ENCODE data around the gene FN3KRP.

Gene FN3KRP, protein sequence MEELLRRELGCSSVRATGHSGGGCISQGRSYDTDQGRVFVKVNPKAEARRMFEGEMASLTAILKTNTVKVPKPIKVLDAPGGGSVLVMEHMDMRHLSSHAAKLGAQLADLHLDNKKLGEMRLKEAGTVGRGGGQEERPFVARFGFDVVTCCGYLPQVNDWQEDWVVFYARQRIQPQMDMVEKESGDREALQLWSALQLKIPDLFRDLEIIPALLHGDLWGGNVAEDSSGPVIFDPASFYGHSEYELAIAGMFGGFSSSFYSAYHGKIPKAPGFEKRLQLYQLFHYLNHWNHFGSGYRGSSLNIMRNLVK

DNA sequence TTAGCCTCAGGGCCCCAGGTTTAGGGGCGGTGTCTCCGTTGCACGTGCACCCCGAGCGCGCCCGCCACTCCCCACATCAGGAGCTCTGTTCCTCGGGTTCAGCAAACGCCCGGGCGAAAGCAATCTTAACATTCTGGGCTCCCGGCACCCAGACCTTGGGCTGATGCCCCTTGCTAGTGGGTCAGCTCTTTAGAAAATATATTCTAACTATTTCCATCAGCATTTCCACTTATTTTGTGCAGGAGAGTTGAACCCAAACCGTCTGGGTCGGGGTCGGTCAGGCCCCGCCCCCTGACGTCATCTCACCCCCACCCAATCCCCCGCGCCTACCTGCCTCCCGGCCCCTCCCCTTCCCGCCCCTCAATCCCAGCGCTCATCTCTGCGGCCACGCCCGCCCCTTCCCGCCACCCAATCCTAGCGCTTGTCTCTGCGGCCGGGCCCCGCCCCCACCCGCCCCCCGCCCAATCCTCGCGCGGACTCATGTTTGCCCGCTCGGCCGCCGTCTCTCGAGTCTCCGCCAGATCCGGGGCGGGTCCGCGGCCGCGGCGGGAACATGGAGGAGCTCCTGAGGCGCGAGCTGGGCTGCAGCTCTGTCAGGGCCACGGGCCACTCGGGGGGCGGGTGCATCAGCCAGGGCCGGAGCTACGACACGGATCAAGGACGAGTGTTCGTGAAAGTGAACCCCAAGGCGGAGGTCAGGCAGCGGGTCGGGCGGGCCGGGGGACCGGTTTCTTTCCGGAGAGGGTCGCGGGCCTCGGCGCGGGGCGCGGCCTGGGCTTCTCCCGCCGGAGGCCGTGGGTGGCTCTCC lies at the start of gene FN3KRP:
FN3KRP (plus strand) TSS at position 504 of the 808 bp plus-strand sequence; CDS start at position 554, 50 bp downstream.
- ATAC-seq (ENCODE audit: low read depth) = peak; percentile 93
- peak within 1 kb of the TSS; percentile 84 for H3K27ac Mint-ChIP-seq
- H3K27me3 Mint-ChIP-seq = peaks cover 6% of the 10 kb centered on the region
- peak; percentile 70 to 80 for DNase-seq (ENCODE audit: low spot score in 2 of 2)
- H3K4me3 Mint-ChIP-seq = peak within 1 kb of the TSS; percentile 91
- peaks cover 9% of the 10 kb centered on the region for H3K36me3 Mint-ChIP-seq
- H3K9me3 Mint-ChIP-seq = no peaks in the 10 kb centered on the region
- peaks cover 12% of the 10 kb centered on the region for H3K4me1 Mint-ChIP-seq

DNA sequence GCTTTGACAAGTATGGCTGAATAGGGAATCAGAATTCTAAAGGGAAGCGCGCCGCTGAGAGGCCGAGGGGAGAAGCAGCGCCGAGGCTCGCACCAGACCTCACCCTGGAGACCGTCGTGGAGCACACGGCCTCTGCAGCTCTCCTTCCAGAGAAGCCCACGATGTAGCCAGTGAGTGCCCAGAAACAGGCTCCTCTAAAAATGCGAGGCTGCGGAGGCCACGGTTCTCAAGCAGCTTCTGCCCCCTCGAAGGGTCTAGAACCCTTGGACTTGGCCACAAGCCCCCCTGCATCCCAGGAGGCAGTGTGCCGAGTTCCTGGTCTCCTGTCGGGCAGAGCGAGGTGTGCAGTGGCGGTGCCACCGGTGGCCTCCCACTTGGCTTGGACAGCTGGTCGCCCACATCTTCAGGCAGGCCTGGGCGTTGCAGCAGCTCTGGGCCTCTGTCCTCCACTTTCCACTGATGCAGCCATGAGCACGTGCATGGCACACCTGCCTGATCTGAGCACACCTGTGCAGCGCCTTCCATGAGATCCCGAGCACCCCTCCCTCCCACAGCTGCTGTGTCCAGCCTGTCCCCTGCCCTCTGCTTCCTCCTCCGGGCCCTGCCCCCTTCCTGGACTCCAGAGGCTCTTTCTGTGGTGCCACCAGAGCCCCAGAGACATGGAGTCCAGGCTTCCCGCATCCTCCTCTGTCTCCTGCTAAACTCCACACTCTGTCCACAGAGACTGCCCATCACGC lies 49.4 kb upstream of the FN3KRP start:
- ATAC-seq (ENCODE audit: low read depth) (no peak), DNase-seq (ENCODE audit: low spot score in 2 of 2) (no peak)
- H3K36me3 Mint-ChIP-seq = peaks cover 3% of the 10 kb centered on the region
- no peaks in the 10 kb centered on the region for H3K27me3 Mint-ChIP-seq
- H3K9me3 Mint-ChIP-seq = no peaks in the 10 kb centered on the region
- H3K27ac Mint-ChIP-seq = no peak overlapping the region
- H3K4me1 Mint-ChIP-seq = peaks cover 8% of the 10 kb centered on the region
- no peak overlapping the region for H3K4me3 Mint-ChIP-seq

DNA sequence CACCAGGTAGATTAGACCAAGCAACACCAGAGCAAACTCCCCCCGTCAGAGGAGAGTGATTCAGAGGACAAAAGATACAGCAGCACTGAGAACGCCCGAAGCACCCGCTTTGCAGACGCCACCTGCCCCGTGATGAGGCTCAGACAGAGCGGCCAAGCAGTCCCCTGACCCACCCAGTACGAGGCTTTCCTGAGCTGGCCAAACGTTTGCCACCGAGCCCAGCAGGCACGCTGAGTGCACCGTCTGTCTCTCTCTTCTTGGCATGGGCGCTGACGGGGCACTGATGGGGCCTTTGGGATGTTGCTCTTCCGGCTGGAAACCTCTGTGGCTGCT lies 48.9 kb upstream of the FN3KRP start:
- no peak for DNase-seq (ENCODE audit: low spot score in 2 of 2)
- no peak for ATAC-seq (ENCODE audit: low read depth)
- Mint-ChIP-seq H3K4me3 (no peak overlapping the region), H3K36me3 (peaks cover 3% of the 10 kb centered on the region), H3K27me3 (no peaks in the 10 kb centered on the region), H3K27ac (no peak overlapping the region), H3K4me1 (peaks cover 8% of the 10 kb centered on the region), H3K9me3 (no peaks in the 10 kb centered on the region)

DNA sequence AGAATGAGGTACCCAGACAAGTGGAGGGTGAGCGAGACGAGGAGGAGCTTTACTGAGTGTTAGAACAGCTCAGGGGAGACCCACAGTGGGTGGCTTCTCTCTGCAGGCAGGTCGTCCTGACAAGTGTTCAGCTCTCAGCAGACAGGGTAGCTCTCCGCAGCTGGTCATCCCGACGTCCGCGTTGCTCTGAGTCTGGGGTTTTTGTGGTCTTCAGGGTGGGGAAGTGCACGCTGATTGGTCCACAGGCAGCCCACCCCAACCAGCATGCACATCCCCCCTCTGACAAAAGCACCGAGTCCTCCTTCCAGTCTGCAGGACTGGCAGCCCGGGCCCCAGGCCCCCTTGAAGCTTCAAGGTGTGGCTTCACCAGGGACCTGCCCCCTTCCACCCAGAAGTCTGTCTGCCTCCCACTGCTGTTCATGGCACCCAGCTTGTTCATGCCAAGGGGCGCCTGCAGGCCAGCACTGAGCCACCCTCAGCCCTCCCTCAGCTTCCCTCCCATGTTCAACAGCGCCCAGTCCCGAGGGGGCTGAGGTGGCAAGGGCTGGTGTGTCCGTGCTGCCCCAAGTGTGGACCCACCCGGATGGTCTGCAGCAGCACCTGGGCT lies 48.4 kb upstream of the FN3KRP start:
- H3K27ac Mint-ChIP-seq = no peak overlapping the region
- H3K4me1 Mint-ChIP-seq = peaks cover 8% of the 10 kb centered on the region
- DNase-seq (ENCODE audit: low spot score in 2 of 2) (no peak), ATAC-seq (ENCODE audit: low read depth) (no peak)
- H3K27me3 Mint-ChIP-seq = no peaks in the 10 kb centered on the region
- H3K4me3 Mint-ChIP-seq = no peak overlapping the region
- no peaks in the 10 kb centered on the region for H3K9me3 Mint-ChIP-seq
- H3K36me3 Mint-ChIP-seq = peaks cover 3% of the 10 kb centered on the region

DNA sequence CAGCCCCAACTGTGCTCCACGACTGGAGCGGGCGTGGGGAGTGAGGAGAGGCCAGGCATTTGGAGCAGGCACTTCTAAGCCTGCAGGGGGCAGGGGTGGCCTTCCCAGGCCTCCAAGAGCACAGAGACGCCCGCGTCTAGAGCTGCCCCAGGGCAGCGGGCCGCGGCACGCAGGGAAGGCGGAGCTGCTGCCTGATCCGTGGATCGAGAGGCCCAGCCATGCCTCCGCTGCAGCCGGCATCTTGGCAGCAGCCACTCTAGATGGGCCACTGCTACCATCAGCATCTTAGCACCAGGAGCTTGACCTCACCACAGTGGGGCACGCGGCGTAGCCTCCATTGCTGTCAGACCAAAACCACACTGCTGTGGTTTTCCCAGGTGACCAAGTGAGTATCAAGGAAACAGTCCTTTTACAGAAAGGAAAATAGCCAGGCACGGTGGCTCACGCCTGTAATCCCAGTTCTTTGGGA lies 47.8 kb upstream of the FN3KRP start:
- no peak overlapping the region for H3K27ac Mint-ChIP-seq
- H3K9me3 Mint-ChIP-seq = no peaks in the 10 kb centered on the region
- H3K4me3 Mint-ChIP-seq = peak overlapping the region; percentile 37
- peaks cover 8% of the 10 kb centered on the region for H3K4me1 Mint-ChIP-seq
- DNase-seq (ENCODE audit: low spot score in 2 of 2) = peak in 1 of 2 donors; percentile 34
- no peaks in the 10 kb centered on the region for H3K27me3 Mint-ChIP-seq
- ATAC-seq (ENCODE audit: low read depth) = peak; percentile 93
- peaks cover 3% of the 10 kb centered on the region for H3K36me3 Mint-ChIP-seq

DNA sequence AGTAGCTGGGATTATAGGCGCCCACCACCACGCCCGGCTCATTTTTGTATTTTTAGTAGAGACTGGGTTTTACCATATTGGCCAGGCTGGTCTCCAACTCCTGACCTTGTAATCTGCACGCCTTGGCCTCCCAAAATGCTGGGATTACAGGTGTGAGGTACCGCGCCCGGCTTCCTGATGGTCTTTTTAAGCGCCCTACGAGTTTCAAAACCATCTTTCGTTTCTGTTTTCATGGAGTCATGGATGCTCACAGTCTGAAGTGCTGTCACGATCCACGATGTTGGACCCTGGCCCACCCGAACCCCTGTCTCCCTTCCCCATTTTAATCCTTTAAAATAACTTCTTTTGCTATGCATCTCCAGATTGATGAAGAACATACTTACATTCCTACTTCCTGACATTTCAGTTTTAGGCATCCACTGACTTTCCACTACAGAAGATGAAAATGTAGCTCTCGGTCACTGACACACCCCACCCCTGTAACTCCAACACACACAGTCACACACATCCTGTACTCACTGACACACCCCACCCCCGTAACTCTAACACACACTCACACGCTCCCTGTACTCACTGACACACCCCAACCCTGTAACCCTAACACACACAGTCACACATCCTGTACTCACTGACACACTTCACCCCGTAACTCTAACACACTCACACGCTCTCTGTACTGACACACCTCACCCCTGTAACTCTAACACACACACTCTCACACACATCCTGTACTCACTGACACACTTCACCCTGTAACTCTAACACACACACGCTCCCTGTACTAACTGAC lies 45.6 kb upstream of the FN3KRP start:
- DNase-seq (ENCODE audit: low spot score in 2 of 2) (no peak), ATAC-seq (ENCODE audit: low read depth) (no peak)
- H3K9me3 Mint-ChIP-seq = no peaks in the 10 kb centered on the region
- H3K4me1 Mint-ChIP-seq = peaks cover 8% of the 10 kb centered on the region
- H3K36me3 Mint-ChIP-seq = peaks cover 3% of the 10 kb centered on the region
- no peak overlapping the region for H3K27ac Mint-ChIP-seq
- H3K4me3 Mint-ChIP-seq = no peak overlapping the region
- peaks cover 1% of the 10 kb centered on the region for H3K27me3 Mint-ChIP-seq

DNA sequence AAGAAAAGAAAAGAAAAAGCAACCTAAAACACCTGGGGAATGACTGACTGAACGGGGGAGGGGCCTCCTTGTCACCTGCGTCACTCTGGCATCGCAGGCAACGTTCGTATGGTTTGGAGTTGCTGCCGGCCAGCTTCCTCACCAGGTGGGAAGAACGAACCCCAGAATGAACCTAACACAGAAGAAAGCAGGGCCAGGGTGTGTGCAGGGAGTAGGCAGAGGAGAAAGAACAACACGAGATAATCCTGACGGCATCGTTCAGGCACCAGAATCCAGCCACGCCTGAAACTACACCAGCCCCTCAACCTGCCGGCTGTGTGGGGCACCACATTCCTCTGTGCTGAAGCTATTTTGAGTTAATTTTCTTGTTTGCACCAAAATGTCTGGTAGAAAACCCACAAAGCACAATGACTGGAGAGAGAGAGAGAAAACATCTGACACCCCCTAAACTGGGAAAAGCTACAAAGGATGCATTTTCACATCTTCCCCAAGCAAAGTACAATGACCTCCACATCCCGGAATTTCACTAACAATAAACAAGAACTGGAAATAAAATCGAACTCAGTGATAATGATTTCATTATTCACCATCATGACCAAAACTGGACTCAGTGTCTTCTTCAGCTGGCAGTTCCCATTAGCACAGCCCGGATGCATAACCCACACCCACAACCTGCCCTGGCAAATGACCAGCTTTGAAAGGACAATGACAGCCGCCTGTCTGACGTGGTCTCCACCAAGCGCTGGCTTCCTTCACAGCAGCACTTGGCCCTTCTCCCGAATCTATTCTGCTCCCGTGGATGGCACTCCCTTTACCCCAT lies 41.6 kb upstream of the FN3KRP start:
- H3K27ac Mint-ChIP-seq = no peak overlapping the region
- peaks cover 3% of the 10 kb centered on the region for H3K36me3 Mint-ChIP-seq
- no peaks in the 10 kb centered on the region for H3K9me3 Mint-ChIP-seq
- peaks cover 3% of the 10 kb centered on the region for H3K4me1 Mint-ChIP-seq
- peaks cover 10% of the 10 kb centered on the region for H3K27me3 Mint-ChIP-seq
- ATAC-seq (ENCODE audit: low read depth) = no peak
- H3K4me3 Mint-ChIP-seq = no peak overlapping the region
- DNase-seq (ENCODE audit: low spot score in 2 of 2) = no peak

DNA sequence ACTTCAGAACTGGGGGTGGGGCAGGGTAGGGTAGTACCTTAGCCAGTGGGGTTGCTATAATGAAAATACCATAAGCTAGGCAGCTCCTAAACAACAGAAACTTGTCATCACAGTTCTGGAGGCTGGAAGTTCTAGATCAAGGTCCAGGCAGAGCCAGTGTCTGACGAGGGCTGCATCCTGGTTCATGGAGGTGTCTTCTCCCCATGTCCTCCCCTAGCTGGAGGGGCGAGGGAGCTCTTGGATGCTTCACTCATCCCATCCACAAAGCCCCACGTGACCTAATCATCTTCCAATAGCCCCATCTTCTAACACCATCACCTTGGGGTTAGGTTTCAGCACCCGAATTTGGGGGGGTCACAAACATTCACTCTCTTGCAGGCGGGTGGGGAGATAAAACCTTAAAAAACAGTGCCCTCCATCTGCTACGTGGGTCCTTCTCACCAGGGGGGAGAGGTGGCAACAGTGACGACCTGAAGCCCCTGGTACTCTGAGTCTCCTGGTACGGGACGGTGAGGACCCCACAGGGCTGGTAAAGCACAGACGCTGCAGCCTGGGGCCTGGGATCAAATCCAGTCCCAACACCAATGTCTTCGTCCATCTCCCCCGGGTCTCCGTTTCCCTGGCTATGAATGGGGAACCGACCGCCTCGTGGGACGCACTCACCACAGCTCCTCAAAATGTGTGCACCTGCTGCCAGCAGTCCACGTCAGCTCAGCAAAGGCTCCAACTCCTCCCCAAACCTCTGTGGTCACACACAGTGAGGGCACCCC lies 40.8 kb upstream of the FN3KRP start:
- no peak overlapping the region for H3K4me3 Mint-ChIP-seq
- H3K27me3 Mint-ChIP-seq = peaks cover 10% of the 10 kb centered on the region
- H3K36me3 Mint-ChIP-seq = peaks cover 3% of the 10 kb centered on the region
- DNase-seq (ENCODE audit: low spot score in 2 of 2) (no peak), ATAC-seq (ENCODE audit: low read depth) (no peak)
- peaks cover 3% of the 10 kb centered on the region for H3K4me1 Mint-ChIP-seq
- no peaks in the 10 kb centered on the region for H3K9me3 Mint-ChIP-seq
- no peak overlapping the region for H3K27ac Mint-ChIP-seq

DNA sequence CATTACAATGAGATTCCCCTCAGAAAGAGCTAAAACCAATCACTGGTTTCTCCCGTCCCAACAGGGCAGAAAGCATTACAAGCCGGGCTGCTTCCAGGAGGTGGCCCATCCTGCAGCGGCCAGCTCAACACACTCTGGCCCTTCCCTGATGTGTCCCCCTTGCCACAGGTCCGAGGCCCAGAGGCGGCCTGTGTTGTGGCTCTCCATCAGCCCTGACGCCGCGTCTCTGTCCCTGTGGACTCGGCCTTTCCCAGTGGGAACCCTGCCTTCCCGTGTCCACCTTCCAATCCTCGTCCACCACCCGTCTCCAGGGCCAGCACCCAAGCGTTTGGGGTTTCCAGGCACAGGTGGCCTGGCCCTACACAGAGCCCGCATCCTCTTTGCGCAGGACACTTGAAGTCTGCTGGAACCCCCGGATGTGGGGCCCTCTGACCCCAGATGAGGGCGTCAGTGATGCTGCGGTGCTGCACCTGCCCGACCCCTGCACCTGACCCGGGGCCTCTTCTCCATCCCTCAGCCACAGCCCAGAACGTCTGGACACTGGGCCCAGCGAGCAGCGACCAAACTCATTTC lies 39.1 kb upstream of the FN3KRP start:
- Mint-ChIP-seq H3K27me3 (peaks cover 10% of the 10 kb centered on the region), H3K27ac (no peak overlapping the region), H3K36me3 (peaks cover 3% of the 10 kb centered on the region), H3K4me1 (no peaks in the 10 kb centered on the region), H3K4me3 (no peak overlapping the region), H3K9me3 (peaks cover 4% of the 10 kb centered on the region)
- ATAC-seq (ENCODE audit: low read depth) (no peak), DNase-seq (ENCODE audit: low spot score in 2 of 2) (no peak)

DNA sequence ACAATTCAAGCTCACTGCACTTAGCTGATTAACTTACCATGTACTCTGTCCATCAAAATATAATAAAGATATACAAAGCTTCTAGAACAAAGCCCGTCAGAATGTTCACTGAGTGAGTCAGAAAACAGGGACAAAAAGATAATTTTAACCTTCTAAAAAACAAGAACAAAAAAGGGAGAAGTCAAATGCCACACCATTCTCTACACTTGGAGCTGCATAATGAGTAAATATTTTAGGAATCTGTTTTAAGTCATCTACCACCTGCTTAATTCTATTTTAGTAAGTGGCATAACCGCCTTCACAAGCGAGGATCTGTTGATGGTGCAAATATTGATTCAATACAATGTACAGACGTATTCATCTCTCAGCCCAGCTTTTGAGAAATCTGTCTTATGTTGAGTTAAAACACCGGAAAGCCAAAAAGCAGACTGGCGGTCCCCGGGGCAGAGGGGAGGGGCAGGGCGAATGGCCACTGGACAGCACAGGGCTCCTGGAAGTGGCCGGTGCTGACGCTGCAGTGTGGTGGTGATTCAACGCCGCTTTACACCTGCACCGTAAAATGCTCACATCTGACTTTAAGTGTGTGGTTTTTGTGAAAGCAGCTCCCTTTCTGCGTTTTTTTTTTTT lies 38.1 kb upstream of the FN3KRP start:
- no peak overlapping the region for H3K27ac Mint-ChIP-seq
- ATAC-seq (ENCODE audit: low read depth) (no peak), DNase-seq (ENCODE audit: low spot score in 2 of 2) (no peak)
- H3K27me3 Mint-ChIP-seq = peaks cover 10% of the 10 kb centered on the region
- no peaks in the 10 kb centered on the region for H3K4me1 Mint-ChIP-seq
- H3K36me3 Mint-ChIP-seq = peaks cover 3% of the 10 kb centered on the region
- H3K4me3 Mint-ChIP-seq = no peak overlapping the region
- peaks cover 4% of the 10 kb centered on the region for H3K9me3 Mint-ChIP-seq

DNA sequence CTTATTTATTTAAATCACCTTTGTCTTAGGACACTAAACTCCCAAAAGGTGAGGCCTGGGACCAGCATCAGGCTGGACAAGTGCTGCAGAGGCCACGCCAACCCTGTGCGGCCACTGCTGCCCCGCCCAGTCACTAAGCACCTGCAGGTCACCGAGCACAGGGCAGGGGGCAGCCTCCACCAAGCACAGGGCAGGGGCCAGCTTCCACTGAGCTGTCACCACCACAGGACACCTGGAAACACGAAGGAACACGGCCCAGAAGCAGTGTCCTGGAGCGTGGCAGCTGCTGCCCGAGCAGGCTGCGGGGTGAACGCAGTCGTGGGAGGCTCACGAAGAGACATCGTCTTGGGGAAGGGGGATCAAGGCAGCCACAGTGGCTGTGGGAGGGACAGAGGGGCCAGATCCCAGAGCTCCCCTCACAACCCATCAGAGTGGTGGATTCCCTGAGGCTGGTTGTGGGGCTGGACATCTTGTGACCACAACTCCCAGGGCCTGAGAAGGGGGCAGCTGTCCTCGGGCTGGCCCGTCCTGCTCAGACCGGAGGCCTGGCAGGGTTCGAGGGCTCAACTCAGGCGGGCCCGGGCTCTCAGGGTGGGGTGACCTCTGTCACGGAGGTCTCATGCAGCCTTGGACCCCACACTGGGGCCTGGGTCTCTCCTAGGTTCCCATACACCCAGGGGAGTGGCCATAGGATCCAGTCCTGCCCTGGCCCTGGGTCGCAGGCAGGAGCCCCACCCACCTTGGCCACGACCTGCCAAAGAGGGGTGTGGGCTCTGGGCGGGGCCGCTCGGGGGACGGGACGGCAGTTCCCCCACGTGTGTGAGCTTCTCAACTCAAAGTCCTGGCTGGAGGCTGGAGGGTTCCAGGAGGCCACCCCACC lies 36.7 kb upstream of the FN3KRP start:
- H3K27ac Mint-ChIP-seq = no peak overlapping the region
- H3K4me3 Mint-ChIP-seq = no peak overlapping the region
- peaks cover 5% of the 10 kb centered on the region for H3K36me3 Mint-ChIP-seq
- no peak for ATAC-seq (ENCODE audit: low read depth)
- no peaks in the 10 kb centered on the region for H3K4me1 Mint-ChIP-seq
- H3K27me3 Mint-ChIP-seq = peaks cover 10% of the 10 kb centered on the region
- DNase-seq (ENCODE audit: low spot score in 2 of 2) = no peak
- peaks cover 4% of the 10 kb centered on the region for H3K9me3 Mint-ChIP-seq

Data from memory B cell (primary cell).